B cell (primary cell): Measurements from ENCODE around the gene COQ5. TPM values are rescaled to one million over a fixed set of nuclear protein-coding genes. Genes with fewer than 3 reads are reported as not detected.

Experiments
- ATAC-seq: fragments of 200-7000 bp; cut with Tn5 transposase; one replicate; pipeline ENCODE4 v1.10.0; 2021; ENCODE audit warnings: low read depth, mild to moderate bottlenecking, moderate number of reproducible peaks, moderate library complexity
- CTCF ChIA-PET: fragments of 350-600 bp; sonication (Branson Sonifier 250); formaldehyde crosslinking; loops from one replicate; lab custom pipeline; 2021; ENCODE audit warnings: antibody characterized with exemption, inconsistent platforms; lab: Charles Lee
- POLR2A ChIA-PET: fragments of 350-600 bp; sonication (Branson Sonifier 250); formaldehyde crosslinking; loops from one replicate; lab custom pipeline; 2021; ENCODE audit warnings: antibody characterized with exemption; lab: Charles Lee
- DNase-seq: peaks from one replicate; pipeline ENCODE4 v3.0.0; 2013
- H2AFZ ChIP-seq: 2 replicates; pipeline ENCODE4 v1.6.1; 2012; ENCODE audit warnings: mild to moderate bottlenecking, low read depth, low read length; ENCODE audit not compliant: insufficient read depth, poor library complexity, severe bottlenecking
- H3K27ac ChIP-seq, 2 donors: 1 replicate in 1 of 2; 2 replicates in 1 of 2; pipeline ENCODE4 v1.5.1; 2012 to 2013; ENCODE audit warnings: low read length in 2 of 2, mild to moderate bottlenecking in 2 of 2, moderate library complexity in 1 of 2
- H3K27me3 ChIP-seq, 4 experiments: fragments of 200-600 bp in 1 of 4; sonication (generic) in 1 of 4; replicated peaks in 1 of 4; 1 replicate in 2 of 4; 2 replicates in 2 of 4; pipeline versions ENCODE4 v1.6.1 to v1.7.0; 2013 to 2016; ENCODE audit warnings: low read length in 3 of 4, mild to moderate bottlenecking in 2 of 4, mixed read lengths in 1 of 4, moderate library complexity in 1 of 4; ENCODE audit not compliant: insufficient read depth in 4 of 4, control insufficient read depth in 3 of 4; ENCODE audit errors: control extremely low read depth in 1 of 4
- H3K36me3 ChIP-seq, 2 experiments: replicated peaks in 1 of 2; 1 replicate in 1 of 2; 2 replicates in 1 of 2; pipeline versions ENCODE4 v1.6.1 to v1.7.1; 2013; ENCODE audit warnings: low read length in 1 of 2; ENCODE audit not compliant: insufficient read depth in 2 of 2, control insufficient read depth in 1 of 2; ENCODE audit errors: control extremely low read depth in 1 of 2, extremely low read depth in 1 of 2
- H3K4me1 ChIP-seq, 2 donors: fragments of 200-600 bp in 1 of 2; sonication (generic) in 1 of 2; 1 replicate in 1 of 2; 2 replicates in 1 of 2; pipeline versions ENCODE4 v1.5.1 to v1.6.1; 2013 to 2017; ENCODE audit warnings: low read length in 2 of 2; ENCODE audit not compliant: control insufficient read depth in 2 of 2, insufficient read depth in 2 of 2
- H3K4me2 ChIP-seq: replicated peaks from 2 replicates; pipeline ENCODE3; 2012; ENCODE audit warnings: mild to moderate bottlenecking, low read depth, low read length; ENCODE audit not compliant: poor library complexity, severe bottlenecking
- H3K4me3 ChIP-seq, 5 experiments: fragments of 200-600 bp in 1 of 5; sonication (generic) in 1 of 5; 1 replicate in 3 of 5; 2 replicates in 2 of 5; pipeline versions ENCODE4 v1.5.1 to v1.7.0; 2011 to 2016; ENCODE audit warnings: low read length in 4 of 5, mild to moderate bottlenecking in 4 of 5, low read depth in 2 of 5, control low read depth in 1 of 5, moderate library complexity in 1 of 5; ENCODE audit not compliant: insufficient read depth in 1 of 5; ENCODE audit errors: control extremely low read depth in 1 of 5, extremely low read depth in 1 of 5
- H3K79me2 ChIP-seq: fragments of 200-600 bp; sonication (generic); one replicate; pipeline ENCODE4 v1.6.0; 2016; ENCODE audit warnings: low read length; ENCODE audit not compliant: control insufficient read depth, insufficient read depth
- H3K9ac ChIP-seq: fragments of 200-600 bp; sonication (generic); 2 replicates; pipeline ENCODE4 v1.6.1; 2017; ENCODE audit warnings: mild to moderate bottlenecking, low read length, moderate library complexity
- H3K9me3 ChIP-seq, 3 donors: one replicate each; pipeline versions ENCODE4 v1.6.1 to v1.7.1; 2013; ENCODE audit warnings: low read length in 2 of 3; ENCODE audit not compliant: control insufficient read depth in 2 of 3, insufficient read depth in 1 of 3; ENCODE audit errors: control extremely low read depth in 1 of 3
- H4K20me1 ChIP-seq: 2 replicates; pipeline ENCODE4 v1.6.0; 2012; ENCODE audit warnings: mild to moderate bottlenecking, low read length; ENCODE audit not compliant: insufficient read depth, control insufficient read depth, poor library complexity, severe bottlenecking
- H3K27ac Mint-ChIP-seq: one replicate; pipeline ENCODE4 v1.8.0; 2021; ENCODE audit warnings: mixed read lengths
- H3K27me3 Mint-ChIP-seq: one replicate; pipeline ENCODE4 v1.8.0; 2021; ENCODE audit warnings: mixed read lengths
- H3K4me1 Mint-ChIP-seq: one replicate; pipeline ENCODE4 v1.8.0; 2021; ENCODE audit warnings: mixed read lengths
- H3K4me3 Mint-ChIP-seq: one replicate; pipeline ENCODE4 v1.8.0; 2021; ENCODE audit warnings: mixed read lengths
- H3K9me3 Mint-ChIP-seq: one replicate; pipeline ENCODE4 v1.8.0; 2022; ENCODE audit warnings: mixed read lengths; ENCODE audit not compliant: insufficient read depth
- EZH2 ChIP-seq: IDR thresholded peaks from 2 replicates; pipeline ENCODE4 v1.6.1; 2012; ENCODE audit warnings: borderline replicate concordance, low read depth, mild to moderate bottlenecking, moderate library complexity, low read length; ENCODE audit not compliant: insufficient read depth, poor library complexity, severe bottlenecking
- WGBS: methylation state at CpG from one replicate; pipeline ENCODE4 v1.1.5; 2013; ENCODE audit warnings: missing lambda C conversion rate; ENCODE audit not compliant: insufficient coverage; 5-methylcytosine and 5-hydroxymethylcytosine counted together
- intact Hi-C: fragments of 100-400 bp; cut with micrococcal nuclease; formaldehyde crosslinking; loops from one replicate; pipeline ENCODE4 v1.10.0; 2022
- polyA plus RNA-seq: library from polyadenylated mRNA; depleted of rRNA; stranded (reverse); fragments of >200 nt; gene quantifications from 2 replicates; pipeline ENCODE4 v1.2.3, GENCODE V29; 2012
- small RNA-seq: library from RNA; depleted of rRNA; stranded (forward); fragments of <200 nt; gene quantifications from one replicate; pipeline ENCODE3, GENCODE V24; 2012; ENCODE audit warnings: low replicate concordance, low read depth; ENCODE audit not compliant: insufficient read length
- total RNA-seq, 2 donors: library from RNA; stranded (reverse); fragments of 120-200 nt in 1 of 2; gene quantifications; 1 replicate in 1 of 2; 2 replicates in 1 of 2; pipeline versions ENCODE4 v1.2.3 to v1.2.4, GENCODE V29; 2013 to 2022
- TF ChIP-seq, protein P1 (sequence below): fragments of 200-600 bp; IDR thresholded peaks from one replicate; pipeline ENCODE4 v1.8.0; 2022; ENCODE audit warnings: antibody characterized with exemption, mild to moderate bottlenecking

COQ5 gene
- total and polyA plus RNA-seq, 2 donors (not counting 1 experiment from before 2014, with no cell fraction given), result 9.8 to 22.1 TPM

DNA sequence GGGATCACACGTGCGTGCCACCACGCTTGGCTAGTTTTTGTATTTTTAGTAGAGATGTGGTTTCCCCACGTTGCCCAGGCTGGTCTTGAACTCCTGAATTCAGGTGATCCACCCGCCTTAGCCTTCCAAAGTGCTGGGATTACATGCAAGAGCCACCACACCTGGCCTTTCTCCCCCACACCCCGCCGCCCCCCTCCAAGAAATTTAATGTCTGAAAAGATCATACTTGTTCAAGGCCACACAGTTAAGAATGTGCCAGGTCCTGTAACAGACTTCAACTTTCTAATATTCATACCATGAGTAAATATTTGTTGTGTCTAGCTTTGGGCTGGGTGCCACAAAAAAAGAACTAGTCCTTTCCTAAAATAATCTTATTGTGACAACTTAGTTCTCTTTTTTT lies 73.7 kb downstream of the COQ5 start:
- H3K27ac ChIP-seq, result peak overlapping the region in 1 of 2 donors; percentile 8
- H3K4me3 ChIP-seq, result no peak overlapping the region
- peaks cover 14 to 45% of the 10 kb centered on the region in 2 experiments for H3K36me3 ChIP-seq
- H3K79me2 ChIP-seq, result peaks cover 42% of the 10 kb centered on the region
- H3K27me3 ChIP-seq, result no peaks in the 10 kb centered on the region
- ATAC-seq (no peak), DNase-seq (no peak)
- H3K27ac Mint-ChIP-seq, result no peak overlapping the region
- WGBS, result 80% methylated on average over 1 of the region's 7 CpGs
- peaks cover 31% of the 10 kb centered on the region for H4K20me1 ChIP-seq
- ChIA-PET CTCF (interaction anchor here (0.7 to 5.9 kb wide), 2 partner anchors 10 to 11 kb away, joined by 4 to 39 read pairs; no protein-coding TSS in a partner anchor), POLR2A (no interaction called here)
- peaks cover 8% of the 10 kb centered on the region for H3K4me1 Mint-ChIP-seq
- peaks cover 0 to 4% of the 10 kb centered on the region in 2 donors for H3K4me1 ChIP-seq
- no peaks in the 10 kb centered on the region for H3K9me3 Mint-ChIP-seq
- H3K4me2 ChIP-seq, result no peak overlapping the region
- intact Hi-C loops, result no loop called here
- TF ChIP-seq EZH2, result no peak
- TF ChIP-seq, protein P1, sequence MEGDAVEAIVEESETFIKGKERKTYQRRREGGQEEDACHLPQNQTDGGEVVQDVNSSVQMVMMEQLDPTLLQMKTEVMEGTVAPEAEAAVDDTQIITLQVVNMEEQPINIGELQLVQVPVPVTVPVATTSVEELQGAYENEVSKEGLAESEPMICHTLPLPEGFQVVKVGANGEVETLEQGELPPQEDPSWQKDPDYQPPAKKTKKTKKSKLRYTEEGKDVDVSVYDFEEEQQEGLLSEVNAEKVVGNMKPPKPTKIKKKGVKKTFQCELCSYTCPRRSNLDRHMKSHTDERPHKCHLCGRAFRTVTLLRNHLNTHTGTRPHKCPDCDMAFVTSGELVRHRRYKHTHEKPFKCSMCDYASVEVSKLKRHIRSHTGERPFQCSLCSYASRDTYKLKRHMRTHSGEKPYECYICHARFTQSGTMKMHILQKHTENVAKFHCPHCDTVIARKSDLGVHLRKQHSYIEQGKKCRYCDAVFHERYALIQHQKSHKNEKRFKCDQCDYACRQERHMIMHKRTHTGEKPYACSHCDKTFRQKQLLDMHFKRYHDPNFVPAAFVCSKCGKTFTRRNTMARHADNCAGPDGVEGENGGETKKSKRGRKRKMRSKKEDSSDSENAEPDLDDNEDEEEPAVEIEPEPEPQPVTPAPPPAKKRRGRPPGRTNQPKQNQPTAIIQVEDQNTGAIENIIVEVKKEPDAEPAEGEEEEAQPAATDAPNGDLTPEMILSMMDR, result no peak
- H3K27me3 Mint-ChIP-seq, result no peaks in the 10 kb centered on the region
- H3K4me3 Mint-ChIP-seq, result no peak overlapping the region
- H3K9me3 ChIP-seq, result no peaks in the 10 kb centered on the region
- H2AFZ ChIP-seq, result no peak overlapping the region
- H3K9ac ChIP-seq, result no peak overlapping the region

DNA sequence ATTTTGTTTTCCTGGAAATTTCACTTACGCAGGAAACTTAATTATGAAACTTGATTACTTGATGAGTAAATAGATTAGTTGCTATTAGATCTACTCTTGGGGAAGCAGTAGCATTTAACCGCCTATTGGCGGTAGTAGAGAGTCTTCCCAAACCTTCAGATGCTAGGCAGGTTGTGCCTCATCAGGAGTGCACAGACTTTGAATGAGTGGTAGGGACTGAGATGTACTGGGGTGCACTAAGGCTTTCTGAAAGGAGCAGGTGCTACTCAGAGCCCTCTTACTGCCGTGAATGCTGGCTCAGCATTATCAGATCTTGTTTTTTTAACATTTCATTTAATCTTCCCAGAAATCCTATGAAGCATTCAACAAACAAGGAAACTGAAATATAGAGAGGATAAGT lies 75.0 kb downstream of the COQ5 start:
- Histone ChIP-seq H3K36me3 (peaks cover 11 to 36% of the 10 kb centered on the region in 2 experiments), H3K4me3 (no peak overlapping the region), H3K79me2 (peaks cover 45% of the 10 kb centered on the region), H3K27ac (no peak overlapping the region), H3K9ac (no peak overlapping the region), H3K9me3 (no peaks in the 10 kb centered on the region), H3K4me2 (no peak overlapping the region), H3K4me1 (peaks cover 0 to 4% of the 10 kb centered on the region in 2 donors), H2AFZ (no peak overlapping the region), H3K27me3 (no peaks in the 10 kb centered on the region), H4K20me1 (peaks cover 30% of the 10 kb centered on the region)
- Mint-ChIP-seq H3K27ac (no peak overlapping the region), H3K4me3 (no peak overlapping the region), H3K4me1 (peaks cover 11% of the 10 kb centered on the region), H3K9me3 (no peaks in the 10 kb centered on the region), H3K27me3 (no peaks in the 10 kb centered on the region)
- intact Hi-C loops, result no loop called here
- ATAC-seq (peak; percentile 76), DNase-seq (peak; percentile 47)
- POLR2A ChIA-PET, result no interaction called here
- TF ChIP-seq, protein P1, result peak; percentile 81
- no peak for TF ChIP-seq EZH2
- 82% methylated on average over 2 of the region's 4 CpGs for WGBS
- CTCF ChIA-PET, result interaction anchor here (0.7 to 5.9 kb wide), 3 partner anchors 11 to 135 kb away, joined by 3 to 39 read pairs (median 4); no protein-coding TSS in a partner anchor

Small RNAs within 50 kb of the gene (small RNA-seq; reads per million reads assigned to genes)
- gene RF00019, result not detected

Other genes starting within 250 kb of the COQ5 start
- 12,344 and 13,004 TPM in 2 replicates for gene RNU4-2, start 237.3 kb downstream of the COQ5 start, total RNA-seq
- gene RNU4-2, start 237.3 kb downstream of the COQ5 start, polyA plus RNA-seq, result not detected in 2 replicates
- 3,269 and 3,426 TPM in 2 replicates for gene RNU4-1, start 235.9 kb downstream of the COQ5 start, total RNA-seq
- gene RNU4-1, start 235.9 kb downstream of the COQ5 start, polyA plus RNA-seq, result not detected in 2 replicates
- 2.5 and 4.8 TPM in 2 replicates for gene SIRT4, start 226.8 kb downstream of the COQ5 start, total RNA-seq
- gene SIRT4, start 226.8 kb downstream of the COQ5 start, polyA plus RNA-seq, result 1.3 and 1.5 TPM in 2 replicates
- gene PLA2G1B, start 201.4 kb downstream of the COQ5 start, total RNA-seq, result not detected in 2 replicates
- not detected in 2 replicates for gene PLA2G1B, start 201.4 kb downstream of the COQ5 start, polyA plus RNA-seq
- gene MSI1, start 160.0 kb downstream of the COQ5 start, total RNA-seq, result not detected in 2 replicates
- gene MSI1, start 160.0 kb downstream of the COQ5 start, polyA plus RNA-seq, result not detected in 2 replicates
- gene COX6A1, start 91.0 kb downstream of the COQ5 start, total RNA-seq, result 132 and 137 TPM in 2 replicates
- 366 and 484 TPM in 2 replicates for gene COX6A1, start 91.0 kb downstream of the COQ5 start, polyA plus RNA-seq
- gene TRIAP1, start 82.8 kb downstream of the COQ5 start, total RNA-seq, result 15.8 and 19.6 TPM in 2 replicates
- gene TRIAP1, start 82.8 kb downstream of the COQ5 start, polyA plus RNA-seq, result 13.8 and 20.5 TPM in 2 replicates
- 26.0 and 26.4 TPM in 2 replicates for gene GATC, start 82.7 kb downstream of the COQ5 start, total RNA-seq
- 13.8 and 15.0 TPM in 2 replicates for gene GATC, start 82.7 kb downstream of the COQ5 start, polyA plus RNA-seq
- gene SRSF9, start 59.4 kb downstream of the COQ5 start, total RNA-seq, result 151 and 157 TPM in 2 replicates
- 96.3 and 188 TPM in 2 replicates for gene SRSF9, start 59.4 kb downstream of the COQ5 start, polyA plus RNA-seq
- gene DYNLL1, start 33.0 kb downstream of the COQ5 start, total RNA-seq, result 132 and 138 TPM in 2 replicates
- 74.3 and 116 TPM in 2 replicates for gene DYNLL1, start 33.0 kb downstream of the COQ5 start, polyA plus RNA-seq
- 227 and 236 TPM in 2 replicates for gene RNF10, start 5.2 kb upstream of the COQ5 start, total RNA-seq
- gene RNF10, start 5.2 kb upstream of the COQ5 start, polyA plus RNA-seq, result 163 and 250 TPM in 2 replicates
- gene POP5, start 52.2 kb upstream of the COQ5 start, total RNA-seq, result 60.6 and 61.4 TPM in 2 replicates
- gene POP5, start 52.2 kb upstream of the COQ5 start, polyA plus RNA-seq, result 98.0 and 107 TPM in 2 replicates
- not detected in 2 replicates for gene CABP1, start 111.5 kb upstream of the COQ5 start, total RNA-seq
- not detected in 2 replicates for gene CABP1, start 111.5 kb upstream of the COQ5 start, polyA plus RNA-seq
- 39.8 and 52.6 TPM in 2 replicates for gene MLEC, start 158.0 kb upstream of the COQ5 start, total RNA-seq
- gene MLEC, start 158.0 kb upstream of the COQ5 start, polyA plus RNA-seq, result 3.4 and 5.5 TPM in 2 replicates
- 19.2 and 22.7 TPM in 2 replicates for gene UNC119B, start 181.3 kb upstream of the COQ5 start, total RNA-seq
- 5.2 and 7.2 TPM in 2 replicates for gene UNC119B, start 181.3 kb upstream of the COQ5 start, polyA plus RNA-seq
- 10.0 and 10.1 TPM in 2 replicates for gene ACADS, start 196.7 kb upstream of the COQ5 start, total RNA-seq
- 4.8 and 6.8 TPM in 2 replicates for gene ACADS, start 196.7 kb upstream of the COQ5 start, polyA plus RNA-seq